Motor neuron (in vitro differentiated cells): Measurements from ENCODE around the gene UNC13C. TPM values are rescaled to one million over a fixed set of nuclear protein-coding genes. Genes with fewer than 3 reads are reported as not detected.

Experiments
- ATAC-seq, 8 experiments: fragments of 200-7000 bp; cut with Tn5 transposase; replicated peaks in 6 of 8; 2 replicates each; pipeline ENCODE4 v1.8.0; 2021; ENCODE audit warnings: mild to moderate bottlenecking in 8 of 8, moderate library complexity in 8 of 8
- H3K27ac ChIP-seq, 2 donors: fragments of 250-450 bp; sonication (Bioruptor Pico); 2 replicates each; pipeline ENCODE4 v1.9.0; 2021; ENCODE audit warnings: antibody characterized with exemption in 2 of 2, mild to moderate bottlenecking in 2 of 2, moderate library complexity in 1 of 2
- H3K4me1 ChIP-seq, 2 donors: fragments of 250-450 bp; sonication (Bioruptor Pico); replicated peaks in 1 of 2; 2 replicates each; pipeline ENCODE4 v1.6.1; 2021; ENCODE audit warnings: antibody characterized with exemption in 2 of 2, mild to moderate bottlenecking in 2 of 2, moderate library complexity in 1 of 2
- H3K4me3 ChIP-seq, 5 donors: fragments of 250-450 bp; sonication (Bioruptor Pico); 2 replicates each; pipeline ENCODE4 v1.9.0; 2021; ENCODE audit warnings: antibody characterized with exemption in 5 of 5, mild to moderate bottlenecking in 5 of 5, moderate library complexity in 4 of 5
- WGBS, 10 experiments: fragments of 450-650 bp; shearing (Covaris generic); methylation state at CpG; one replicate each; pipeline ENCODE4 v1.0.0; 2022; 5-methylcytosine and 5-hydroxymethylcytosine counted together
- in situ Hi-C, 9 experiments: fragments of 400-800 bp; cut with MboI; loops; one replicate each; pipeline ENCODE4 v1.15.0; 2021; ENCODE audit warnings: low sequenced_read_pairs in 9 of 9, low pct_unique_long_range_greater_than_20kb in 2 of 9; ENCODE audit not compliant: unreplicated experiment in 9 of 9
- total RNA-seq, 8 experiments: library from RNA; unstranded; fragments of 300-600 nt; gene quantifications; 2 replicates each; pipeline versions ENCODE4 v1.2.3 to v1.2.4, GENCODE V29; 2022

UNC13C gene
- total RNA-seq, 8 experiments from 2014 or later = 0.10 to 1.1 (median 0.26) TPM; not detected in 2

GRCh38 chr15:54032066-54032465 is 53.8 kb downstream of the UNC13C start:
- 3 to 96% (median 20%) methylated on average over 1 to 4 of the region's 4 CpGs; no CpG with 5 or more reads in 1 of the 10 experiments for WGBS, 10 experiments
- ATAC-seq = no peak

GRCh38 chr15:54033356-54033860 is 55.2 kb downstream of the UNC13C start:
- Histone ChIP-seq H3K4me1 (no peaks in the 10 kb centered on the region), H3K27ac (no peak overlapping the region), H3K4me3 (no peak overlapping the region)
- WGBS, 10 experiments = 0 to 100% (median 50%) methylated on average over 1 to 3 of the region's 3 CpGs
- in situ Hi-C loops = no loop called here
- no peak for ATAC-seq

More at GRCh38 chr15:54032066-54032465, 53.8 kb downstream of the UNC13C start:
- H3K27ac ChIP-seq = no peak overlapping the region
- in situ Hi-C loops = no loop called here
- H3K4me3 ChIP-seq = no peak overlapping the region
- no peaks in the 10 kb centered on the region for H3K4me1 ChIP-seq

- WGBS, 10 experiments = 0 to 63% (median 29%) methylated on average over 1 to 3 of the region's 3 CpGs; no CpG with 5 or more reads in 3 of the 10 experiments
- no peak overlapping the region for H3K4me3 ChIP-seq
- no peak for ATAC-seq
These were observed 55.7 kb downstream of the UNC13C start for GRCh38 chr15:54033869-54034458.

DNA sequence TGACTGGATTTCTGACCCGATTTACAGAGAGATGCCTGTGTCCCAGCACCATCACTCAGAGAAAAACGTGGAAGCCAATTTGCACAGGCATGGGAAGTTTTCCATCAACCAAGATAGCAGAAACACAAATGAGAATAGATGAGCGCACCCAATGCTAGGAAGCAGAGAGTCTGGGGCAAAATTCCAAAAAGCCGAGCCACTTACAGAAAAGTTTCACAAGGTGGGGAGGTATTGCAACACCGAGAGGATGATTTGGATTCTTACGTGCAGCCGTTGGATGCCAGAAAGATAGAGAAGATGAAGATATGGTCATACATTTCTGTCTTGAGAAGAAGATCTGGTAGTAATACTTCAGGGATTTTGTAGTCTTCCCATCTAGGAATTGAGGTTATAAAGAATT is 57.4 kb downstream of the UNC13C start:
- no peak for ATAC-seq
- H3K4me1 ChIP-seq = no peaks in the 10 kb centered on the region
- WGBS, 10 experiments = 0 to 100% (median 50%) methylated on average over 1 to 7 of the region's 7 CpGs; no CpG with 5 or more reads in 1 of the 10 experiments
- in situ Hi-C loops = no loop called here
- no peak overlapping the region for H3K27ac ChIP-seq
- H3K4me3 ChIP-seq = no peak overlapping the region

More at GRCh38 chr15:54033869-54034458, 55.7 kb downstream of the UNC13C start:
- no peaks in the 10 kb centered on the region for H3K4me1 ChIP-seq
- no peak overlapping the region for H3K27ac ChIP-seq
- in situ Hi-C loops = no loop called here

GRCh38 chr15:54045397-54045796 is 67.2 kb downstream of the UNC13C start:
- WGBS, 10 experiments = 0 to 100% (median 50%) methylated on average over 1 to 2 of the region's 2 CpGs
- in situ Hi-C loops = no loop called here

DNA sequence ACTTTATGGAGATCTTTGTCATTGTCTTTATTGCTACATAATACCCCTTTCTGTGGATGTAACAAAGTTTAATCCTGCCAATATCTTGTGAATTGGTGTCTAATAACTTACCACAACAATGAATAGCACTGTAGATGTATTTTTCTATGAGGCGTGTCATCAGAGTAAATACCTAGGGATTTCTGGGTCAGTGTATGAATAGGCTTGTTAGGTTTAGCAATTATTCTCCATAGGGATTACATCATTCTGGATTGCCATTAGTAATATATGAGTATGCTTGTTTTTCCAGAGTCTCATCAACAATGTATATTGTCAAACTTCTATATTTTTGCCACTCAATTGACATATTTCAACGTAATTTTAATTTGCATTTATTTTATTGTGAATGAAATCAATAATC is 67.9 kb downstream of the UNC13C start:
- no peak overlapping the region for H3K4me3 ChIP-seq
- in situ Hi-C loops = no loop called here
- no peak for ATAC-seq
- no peak overlapping the region for H3K27ac ChIP-seq
- no peaks in the 10 kb centered on the region for H3K4me1 ChIP-seq
- 10 to 92% (median 47%) methylated on average over 1 to 2 of the region's 2 CpGs for WGBS, 10 experiments

More at GRCh38 chr15:54045397-54045796, 67.2 kb downstream of the UNC13C start:
- peak in 1 of 8 experiments; percentile 27 for ATAC-seq
- Histone ChIP-seq H3K27ac (no peak overlapping the region), H3K4me3 (no peak overlapping the region), H3K4me1 (no peaks in the 10 kb centered on the region)

DNA sequence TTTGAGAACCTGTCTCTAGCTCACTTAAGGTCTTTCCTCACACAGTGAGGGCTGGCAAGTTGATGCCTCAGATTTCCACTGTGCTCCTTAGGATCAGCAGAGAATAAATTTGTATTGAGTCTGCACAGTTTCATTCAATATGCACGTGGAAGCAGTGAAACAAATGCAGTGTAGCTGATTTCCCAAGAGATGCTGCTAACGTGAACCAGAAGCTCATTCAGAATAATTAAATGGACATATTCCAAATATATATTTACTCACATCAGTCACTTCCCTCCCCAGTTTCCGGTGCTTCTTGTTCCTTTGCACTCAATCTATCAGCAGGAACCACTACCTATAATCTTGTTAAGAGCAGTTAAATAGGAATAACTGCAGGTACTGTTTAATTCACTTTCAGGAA is 86.1 kb downstream of the UNC13C start:
- WGBS, 10 experiments = 0 to 73% (median 15%) methylated on average over 2 to 3 of the region's 3 CpGs; no CpG with 5 or more reads in 2 of the 10 experiments

DNA sequence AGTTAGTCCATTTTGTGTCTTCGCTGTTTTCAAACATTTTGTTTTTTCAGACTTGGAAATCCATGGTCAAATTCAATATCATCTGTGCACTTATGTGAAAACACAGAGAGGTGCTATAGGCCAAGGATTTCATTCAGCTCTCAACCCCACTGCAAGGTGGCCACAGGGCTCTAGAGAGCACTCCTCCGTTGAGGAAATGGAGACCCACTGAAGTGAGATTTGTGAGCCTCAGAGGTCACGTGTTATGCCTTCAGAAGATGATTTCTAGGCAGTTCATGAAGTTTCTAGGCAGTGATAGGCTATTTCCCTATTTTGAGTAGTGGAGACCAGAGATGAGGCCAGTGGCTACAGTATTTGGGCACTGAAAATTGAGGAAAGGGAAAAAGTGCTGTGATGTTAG is 88.2 kb downstream of the UNC13C start:
- Histone ChIP-seq H3K4me1 (peaks cover 0 to 7% of the 10 kb centered on the region in 2 donors), H3K4me3 (no peak overlapping the region), H3K27ac (no peak overlapping the region)
- no peak for ATAC-seq
- in situ Hi-C loops = no loop called here
- 0 to 92% (median 53%) methylated on average over 1 to 3 of the region's 3 CpGs for WGBS, 10 experiments

More for the DNA sequence above, 86.1 kb downstream of the UNC13C start:
- in situ Hi-C loops = no loop called here
- peak in 2 of 8 experiments; percentile 46 to 48 for ATAC-seq
- Histone ChIP-seq H3K27ac (no peak overlapping the region), H3K4me1 (peaks cover 0 to 7% of the 10 kb centered on the region in 2 donors), H3K4me3 (no peak overlapping the region)

GRCh38 chr15:54082836-54083492 is 104.7 kb downstream of the UNC13C start:
- no peaks in the 10 kb centered on the region for H3K4me1 ChIP-seq
- H3K4me3 ChIP-seq = no peak overlapping the region
- ATAC-seq = no peak
- in situ Hi-C loops = no loop called here
- WGBS, 10 experiments = 0 to 60% (median 36%) methylated on average over 1 to 5 of the region's 7 CpGs; no CpG with 5 or more reads in 2 of the 10 experiments
- no peak overlapping the region for H3K27ac ChIP-seq

DNA sequence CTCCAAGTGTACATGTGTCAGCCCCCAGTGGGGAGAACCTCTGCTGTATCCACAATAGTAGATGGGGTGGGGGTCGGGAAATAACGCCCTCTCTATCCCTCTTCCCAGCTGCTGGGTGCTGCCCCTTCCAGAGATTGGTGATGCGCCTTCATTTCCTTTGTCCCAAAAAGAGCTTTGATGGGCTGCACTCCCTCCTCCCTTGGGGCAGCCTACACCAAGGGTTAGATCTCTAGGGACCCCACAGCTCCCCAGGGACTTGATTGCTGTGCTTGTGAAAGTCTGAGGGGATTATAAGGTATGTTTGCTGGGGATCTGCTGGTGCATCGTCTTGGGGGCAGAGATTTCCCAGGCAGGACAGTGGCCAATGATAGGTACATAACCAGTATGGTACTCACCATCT is 105.3 kb downstream of the UNC13C start:
- 0 to 82% (median 40%) methylated on average over 1 to 4 of the region's 4 CpGs; no CpG with 5 or more reads in 5 of the 10 experiments for WGBS, 10 experiments
- H3K4me3 ChIP-seq = no peak overlapping the region
- H3K4me1 ChIP-seq = no peaks in the 10 kb centered on the region
- no peak for ATAC-seq
- no peak overlapping the region for H3K27ac ChIP-seq
- in situ Hi-C loops = no loop called here

GRCh38 chr15:54083991-54084390 is 105.8 kb downstream of the UNC13C start:
- in situ Hi-C loops = no loop called here
- H3K4me1 ChIP-seq = no peaks in the 10 kb centered on the region
- ATAC-seq = no peak
- WGBS, 10 experiments = 6 to 100% (median 71%) methylated on average over 1 to 6 of the region's 7 CpGs; no CpG with 5 or more reads in 3 of the 10 experiments
- no peak overlapping the region for H3K4me3 ChIP-seq
- no peak overlapping the region for H3K27ac ChIP-seq

GRCh38 chr15:54088837-54089236 is 110.6 kb downstream of the UNC13C start:
- Histone ChIP-seq H3K4me3 (no peak overlapping the region), H3K27ac (no peak overlapping the region), H3K4me1 (no peaks in the 10 kb centered on the region)
- WGBS, 10 experiments = 0 to 93% (median 86%) methylated on average over 1 to 2 of the region's 2 CpGs; no CpG with 5 or more reads in 5 of the 10 experiments
- no peak for ATAC-seq
- in situ Hi-C loops = no loop called here

DNA sequence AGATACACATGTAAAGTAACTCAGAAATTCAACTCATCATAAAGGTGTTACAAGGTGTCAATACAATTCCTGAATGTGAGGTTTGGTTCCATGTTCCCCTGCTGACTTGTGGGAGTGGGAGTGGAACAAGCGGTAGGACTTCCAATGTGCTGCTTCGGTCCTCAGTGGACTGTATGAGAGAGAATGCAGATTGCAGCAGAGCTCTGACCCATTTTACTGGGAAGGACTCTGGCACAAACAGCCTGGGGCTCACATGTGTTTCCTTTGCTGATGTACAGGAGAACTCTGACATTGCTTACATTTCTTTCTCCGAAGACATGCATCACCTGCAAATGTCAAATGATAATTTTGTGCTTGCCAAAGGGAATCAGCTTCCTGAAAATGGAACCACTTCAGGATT is 111.5 kb downstream of the UNC13C start:
- H3K4me3 ChIP-seq = no peak overlapping the region
- WGBS, 10 experiments = 0 to 100% (median 55%) methylated on average over 1 to 3 of the region's 3 CpGs; no CpG with 5 or more reads in 2 of the 10 experiments
- no peaks in the 10 kb centered on the region for H3K4me1 ChIP-seq
- no peak for ATAC-seq
- in situ Hi-C loops = no loop called here
- no peak overlapping the region for H3K27ac ChIP-seq
